ENCODE data around the gene GABRR3.
A peak's percentile ranks its signal among the peaks of the same experiment; 100 is the strongest.

GABRR3 gene

DNA sequence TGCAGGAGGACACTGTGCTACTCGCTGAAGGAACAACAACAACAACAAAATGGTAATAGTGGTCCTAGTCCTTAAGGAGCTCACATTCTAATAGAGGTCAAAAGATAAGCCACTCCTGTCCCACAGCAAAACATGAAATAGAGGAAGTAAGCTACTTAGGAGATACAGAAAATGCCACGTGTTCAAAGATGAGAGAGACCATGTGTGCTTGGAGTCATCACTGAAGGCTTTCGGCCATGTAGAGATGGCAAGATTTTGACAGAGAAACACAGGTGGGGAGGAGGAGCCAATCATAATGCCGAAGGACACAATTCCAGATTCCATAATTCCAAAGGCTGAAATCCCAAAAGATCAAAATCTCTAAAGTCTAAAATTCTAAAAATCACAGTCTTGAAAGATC is 38.1 kb downstream of the GABRR3 start:
- Histone ChIP-seq H3K9me2 (replicated peaks; ENCODE audit: insufficient read depth, low read length) (no peaks in the 10 kb centered on the region), H3K79me2 (ENCODE audit: insufficient read depth, low read length) (no peaks in the 10 kb centered on the region), H3K4me3 (ENCODE audit: insufficient read depth, low read length, poor library complexity, severe bottlenecking) (no peak overlapping the region), H3K36me3 (ENCODE audit: low read length) (no peaks in the 10 kb centered on the region), H3K9ac (ENCODE audit: low read length) (no peak overlapping the region), H3K9me3 (ENCODE audit: insufficient read depth, low read length) (no peaks in the 10 kb centered on the region), H2AFZ (ENCODE audit: low read depth, low read length, severe bottlenecking) (peak overlapping the region; percentile 23), H3K4me2 (ENCODE audit: low read depth, low read length, poor library complexity, severe bottlenecking) (no peak overlapping the region), H3F3A (ENCODE audit: insufficient read depth) (no peaks in the 10 kb centered on the region), H3K27ac (ENCODE audit: low read depth, low read length) (no peak overlapping the region), H3K27me3 (ENCODE audit: low read length) (no peaks in the 10 kb centered on the region), H4K20me1 (ENCODE audit: low read depth, low read length) (no peaks in the 10 kb centered on the region)
- TF ChIP-seq EZH2phosphoT487 (conservative IDR thresholded peaks at IDR 0.05; ENCODE audit: low read length) = no peak
- TF ChIP-seq, protein P1, sequence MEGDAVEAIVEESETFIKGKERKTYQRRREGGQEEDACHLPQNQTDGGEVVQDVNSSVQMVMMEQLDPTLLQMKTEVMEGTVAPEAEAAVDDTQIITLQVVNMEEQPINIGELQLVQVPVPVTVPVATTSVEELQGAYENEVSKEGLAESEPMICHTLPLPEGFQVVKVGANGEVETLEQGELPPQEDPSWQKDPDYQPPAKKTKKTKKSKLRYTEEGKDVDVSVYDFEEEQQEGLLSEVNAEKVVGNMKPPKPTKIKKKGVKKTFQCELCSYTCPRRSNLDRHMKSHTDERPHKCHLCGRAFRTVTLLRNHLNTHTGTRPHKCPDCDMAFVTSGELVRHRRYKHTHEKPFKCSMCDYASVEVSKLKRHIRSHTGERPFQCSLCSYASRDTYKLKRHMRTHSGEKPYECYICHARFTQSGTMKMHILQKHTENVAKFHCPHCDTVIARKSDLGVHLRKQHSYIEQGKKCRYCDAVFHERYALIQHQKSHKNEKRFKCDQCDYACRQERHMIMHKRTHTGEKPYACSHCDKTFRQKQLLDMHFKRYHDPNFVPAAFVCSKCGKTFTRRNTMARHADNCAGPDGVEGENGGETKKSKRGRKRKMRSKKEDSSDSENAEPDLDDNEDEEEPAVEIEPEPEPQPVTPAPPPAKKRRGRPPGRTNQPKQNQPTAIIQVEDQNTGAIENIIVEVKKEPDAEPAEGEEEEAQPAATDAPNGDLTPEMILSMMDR (IDR thresholded peaks at IDR 0.05; ENCODE audit: insufficient read depth, low read length, poor library complexity, severe bottlenecking) = no peak

GRCh38 chr3:97994328-97994945 is 40.7 kb downstream of the GABRR3 start:
- no peak overlapping the region for H3K4me2 ChIP-seq (ENCODE audit: low read depth, low read length, poor library complexity, severe bottlenecking)
- no peak overlapping the region for H2AFZ ChIP-seq (ENCODE audit: low read depth, low read length, severe bottlenecking)
- H3K9me2 ChIP-seq (replicated peaks; ENCODE audit: insufficient read depth, low read length) = no peaks in the 10 kb centered on the region
- no peaks in the 10 kb centered on the region for H4K20me1 ChIP-seq (ENCODE audit: low read depth, low read length)
- H3K9me3 ChIP-seq (ENCODE audit: insufficient read depth, low read length) = no peaks in the 10 kb centered on the region
- no peak overlapping the region for H3K4me3 ChIP-seq (ENCODE audit: insufficient read depth, low read length, poor library complexity, severe bottlenecking)
- H3K9ac ChIP-seq (ENCODE audit: low read length) = no peak overlapping the region
- H3F3A ChIP-seq (ENCODE audit: insufficient read depth) = no peaks in the 10 kb centered on the region
- no peaks in the 10 kb centered on the region for H3K79me2 ChIP-seq (ENCODE audit: insufficient read depth, low read length)
- TF ChIP-seq, protein P1 (IDR thresholded peaks at IDR 0.05; ENCODE audit: insufficient read depth, low read length, poor library complexity, severe bottlenecking) = no peak
- no peak for TF ChIP-seq EZH2phosphoT487 (conservative IDR thresholded peaks at IDR 0.05; ENCODE audit: low read length)
- H3K27me3 ChIP-seq (ENCODE audit: low read length) = no peaks in the 10 kb centered on the region
- no peaks in the 10 kb centered on the region for H3K36me3 ChIP-seq (ENCODE audit: low read length)
- H3K27ac ChIP-seq (ENCODE audit: low read depth, low read length) = no peak overlapping the region

DNA sequence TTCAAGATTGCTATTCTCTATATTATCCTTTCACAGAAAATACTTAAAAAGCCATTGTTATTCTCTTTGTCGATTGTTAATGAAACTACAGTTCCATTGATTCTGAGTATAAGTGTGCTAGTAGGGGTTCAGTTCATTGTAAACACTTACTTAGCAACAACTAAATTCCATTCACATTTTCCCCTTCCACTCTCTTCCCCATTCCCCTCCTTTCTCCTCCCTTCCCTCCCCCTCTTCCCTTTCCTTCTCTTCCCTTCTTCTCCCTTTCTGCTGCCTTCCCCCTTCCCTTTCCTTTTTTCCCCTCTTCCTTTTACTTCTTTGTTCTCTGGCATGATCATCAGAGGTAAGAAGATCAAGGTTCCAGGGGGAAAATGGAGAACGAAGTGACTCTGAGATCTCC is 41.6 kb downstream of the GABRR3 start:
- no peaks in the 10 kb centered on the region for H3K27me3 ChIP-seq (ENCODE audit: low read length)
- H3K4me3 ChIP-seq (ENCODE audit: insufficient read depth, low read length, poor library complexity, severe bottlenecking) = no peak overlapping the region
- H4K20me1 ChIP-seq (ENCODE audit: low read depth, low read length) = no peaks in the 10 kb centered on the region
- H3K27ac ChIP-seq (ENCODE audit: low read depth, low read length) = no peak overlapping the region
- no peaks in the 10 kb centered on the region for H3K9me3 ChIP-seq (ENCODE audit: insufficient read depth, low read length)
- no peaks in the 10 kb centered on the region for H3K9me2 ChIP-seq (replicated peaks; ENCODE audit: insufficient read depth, low read length)
- H3K36me3 ChIP-seq (ENCODE audit: low read length) = no peaks in the 10 kb centered on the region
- H3K4me2 ChIP-seq (ENCODE audit: low read depth, low read length, poor library complexity, severe bottlenecking) = no peak overlapping the region
- TF ChIP-seq, protein P1 (IDR thresholded peaks at IDR 0.05; ENCODE audit: insufficient read depth, low read length, poor library complexity, severe bottlenecking) = no peak
- TF ChIP-seq EZH2phosphoT487 (conservative IDR thresholded peaks at IDR 0.05; ENCODE audit: low read length) = no peak
- no peak overlapping the region for H2AFZ ChIP-seq (ENCODE audit: low read depth, low read length, severe bottlenecking)
- no peaks in the 10 kb centered on the region for H3F3A ChIP-seq (ENCODE audit: insufficient read depth)
- no peaks in the 10 kb centered on the region for H3K79me2 ChIP-seq (ENCODE audit: insufficient read depth, low read length)
- H3K9ac ChIP-seq (ENCODE audit: low read length) = no peak overlapping the region
